ENCODE data around the gene DOCK10. TPM values are rescaled to one million over a fixed set of nuclear protein-coding genes. Genes with fewer than 3 reads are reported as not detected.

The DOCK10 gene
- total and polyA plus RNA-seq, 10 of the 15 experiments (the other 5 are each of a cell fraction or from before 2014, with no cell fraction given) = 16.9 to 120 (median 85.5) TPM

GRCh38 chr2:224922142-224922727, 120.0 kb downstream of the DOCK10 start (continued):
- TF ChIP-seq ZNF207 (IDR thresholded peaks at IDR 0.05; ENCODE audit: borderline replicate concordance) = no peak
- no peak for TF ChIP-seq CHD2 (IDR thresholded peaks at IDR 0.05; ENCODE audit: borderline replicate concordance, low read depth, low read length)
- TF ChIP-seq ZNF687 (IDR thresholded peaks at IDR 0.05) = no peak; the same call in 1 of the 2 replicates
- TF ChIP-seq EED (IDR thresholded peaks at IDR 0.05; ENCODE audit: low read depth) = peak; percentile 81
- no peak for TF ChIP-seq ZBTB11 (CRISPR knock-in tag; IDR thresholded peaks at IDR 0.05)
- TF ChIP-seq RAD51 (IDR thresholded peaks at IDR 0.05) = peak; percentile 30; the same call in 1 of the 2 replicates
- no peak for TF ChIP-seq HSF1 (IDR thresholded peaks at IDR 0.05; ENCODE audit: low read depth, low read length)
- 0 out of 2 replicates have a peak, but pooled peaks have one; percentile 60 for TF ChIP-seq MEF2A (IDR thresholded peaks at IDR 0.05; ENCODE audit: insufficient read depth, low read depth, low read length)
- 0 out of 2 replicates have a peak, but pooled peaks have one; percentile 13 for TF ChIP-seq MXI1 (IDR thresholded peaks at IDR 0.05; ENCODE audit: low read depth, low read length)
- no peak for TF ChIP-seq E2F4 (IDR thresholded peaks at IDR 0.05; ENCODE audit: low read depth, low read length)
- no peak for TF ChIP-seq SP1 (IDR thresholded peaks at IDR 0.05; ENCODE audit: low read depth, low read length)
- TF ChIP-seq REST (IDR thresholded peaks at IDR 0.05; ENCODE audit: low read depth, low read length) = no peak
- no peak for TF ChIP-seq IRF3 (IDR thresholded peaks at IDR 0.05)
- TF ChIP-seq CBX3 (IDR thresholded peaks at IDR 0.05; ENCODE audit: borderline replicate concordance, low read depth) = no peak
